Uterus (tissue), 2 donors: ENCODE data around the gene PIK3R3.

Experiments
- CTCF ChIP-seq, 4 experiments: fragments of 200-600 bp in 2 of 4; fragments of 450-650 bp in 2 of 4; sonication (generic) in 2 of 4; IDR thresholded peaks; one replicate each; pipeline ENCODE4 v1.5.1; 2016 to 2019; ENCODE audit warnings: antibody characterized with exemption in 4 of 4, mild to moderate bottlenecking in 2 of 4, moderate library complexity in 1 of 4
- POLR2A ChIP-seq, 2 donors: fragments of 450-650 bp; IDR thresholded peaks; one replicate each; pipeline ENCODE4 v1.6.1; 2016; ENCODE audit warnings: antibody characterized with exemption in 2 of 2, mild to moderate bottlenecking in 1 of 2, moderate library complexity in 1 of 2

DNA sequence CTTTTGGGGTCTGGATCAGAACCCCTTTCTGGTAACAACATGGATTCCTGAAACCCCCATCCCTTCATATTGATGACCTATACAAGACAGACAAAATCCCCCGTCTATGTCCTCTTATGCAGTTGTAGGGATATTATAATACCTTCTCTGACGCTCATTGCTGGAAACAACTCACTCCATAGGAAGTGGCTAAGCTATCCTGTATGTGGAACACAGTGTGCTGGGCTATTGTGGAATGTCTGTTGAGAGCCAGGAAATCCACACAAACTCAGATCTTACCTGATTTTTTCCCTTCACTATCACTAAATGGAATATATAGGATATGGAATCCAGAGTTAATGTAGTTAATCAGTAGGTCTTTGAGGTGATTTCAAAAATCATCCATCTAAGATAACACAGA is 17.7 kb upstream of the PIK3R3 start:
- no peak for TF ChIP-seq POLR2A (IDR thresholded peaks at IDR 0.05)
- TF ChIP-seq CTCF (IDR thresholded peaks at IDR 0.05): no peak
